Stimulated activated CD4-positive, alpha-beta T cell treated with anti-CD3 and anti-CD28 coated beads, Interleukin-12 subunit alpha, Interleukin-12 subunit beta, amount 100 ng/mL, for 48 hours (primary cell): ENCODE results near the gene ADGRG2.
"Not testable (repeated sequence)": the region's sequence is repeated elsewhere in the genome, so short reads cannot be mapped to it uniquely, and the experiment has no call there.

Experiments used
- DNase-seq, 3 donors: peaks; one replicate each; pipeline ENCODE4 v3.0.0-alpha.2; 2020; ENCODE audit warnings: low read depth in 2 of 3, low spot score in 1 of 3

Gene ADGRG2

GRCh38 chrX:19007868-19008267, 114.4 kb downstream of the ADGRG2 start:
- DNase-seq = no peak

GRCh38 chrX:19007011-19007410, 115.3 kb downstream of the ADGRG2 start:
- DNase-seq = no peak

- no peak for DNase-seq
Measured at GRCh38 chrX:19005909-19006308, 116.4 kb downstream of the ADGRG2 start.

DNA sequence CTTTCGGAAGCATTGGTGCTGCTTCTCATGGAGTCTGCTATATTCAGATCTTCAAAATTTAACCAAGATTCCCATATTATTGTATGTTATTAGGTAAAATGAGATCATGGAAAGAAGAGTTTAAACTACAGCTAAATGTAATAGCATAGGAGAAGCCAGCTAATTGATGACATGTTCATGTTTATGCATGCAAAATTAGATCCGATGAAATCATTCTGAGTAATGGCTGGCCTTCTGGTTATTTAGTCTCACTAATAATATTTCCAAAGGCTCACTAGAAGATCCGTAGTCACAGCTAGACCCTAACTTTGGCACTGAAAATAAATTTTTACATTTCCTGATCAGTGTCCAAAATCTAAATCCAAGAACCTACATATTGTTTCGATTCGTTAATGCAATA, 118.5 kb downstream of the ADGRG2 start:
- DNase-seq = no peak

GRCh38 chrX:18998653-18999052, 123.6 kb downstream of the ADGRG2 start:
- no peak for DNase-seq

- no peak for DNase-seq
Measured at GRCh38 chrX:18997916-18998315, 124.4 kb downstream of the ADGRG2 start.

- DNase-seq = no peak
Measured at GRCh38 chrX:18996536-18996935, 125.7 kb downstream of the ADGRG2 start.

DNA sequence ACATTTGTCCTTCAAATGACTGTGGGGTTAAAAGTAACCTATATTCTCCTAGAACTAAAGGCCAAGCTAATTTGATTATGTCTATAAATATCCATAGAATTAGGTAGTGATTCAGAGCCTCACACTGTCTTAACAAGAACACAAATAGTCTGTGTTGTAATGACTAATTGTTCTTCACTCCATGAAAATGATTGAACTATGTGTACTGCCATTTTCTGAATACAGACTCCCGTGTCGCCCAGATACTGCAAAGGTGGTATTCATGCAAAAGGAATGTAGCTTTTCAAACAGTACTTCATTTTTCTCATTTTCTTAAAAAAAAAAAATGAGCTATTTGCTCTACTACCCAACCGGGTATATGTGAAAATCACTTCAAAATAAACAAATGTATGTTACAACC, 127.0 kb downstream of the ADGRG2 start:
- DNase-seq = no peak

- DNase-seq = no peak
Measured at GRCh38 chrX:18994713-18995112, 127.6 kb downstream of the ADGRG2 start.

- no peak for DNase-seq
Measured at GRCh38 chrX:18992829-18993228, 129.4 kb downstream of the ADGRG2 start.

DNA sequence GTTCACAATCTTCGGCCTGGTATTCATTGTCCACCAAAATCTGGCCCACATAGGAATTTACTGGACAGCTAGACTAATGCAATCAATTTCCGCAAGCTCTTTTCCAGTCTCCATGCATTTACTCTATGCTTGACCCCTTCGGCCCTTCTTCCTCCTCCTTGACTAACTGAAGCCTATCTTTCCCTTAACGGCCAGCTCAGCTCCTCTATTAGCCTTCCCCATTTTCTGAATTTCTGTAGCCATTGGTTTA, 137.2 kb downstream of the ADGRG2 start:
- no peak for DNase-seq

GRCh38 chrX:18984381-18985185, 137.7 kb downstream of the ADGRG2 start:
- DNase-seq = peak; percentile 65 to 75 (median 71)

- peak in 2 of 3 donors; percentile 17 to 31 for DNase-seq
Measured at GRCh38 chrX:18983666-18984380, 138.4 kb downstream of the ADGRG2 start, which contains the start of gene PHKA2. PHKA2 (minus strand) TSS chrX:18984114; CDS start chrX:18983932, 182 bp downstream.

DNA sequence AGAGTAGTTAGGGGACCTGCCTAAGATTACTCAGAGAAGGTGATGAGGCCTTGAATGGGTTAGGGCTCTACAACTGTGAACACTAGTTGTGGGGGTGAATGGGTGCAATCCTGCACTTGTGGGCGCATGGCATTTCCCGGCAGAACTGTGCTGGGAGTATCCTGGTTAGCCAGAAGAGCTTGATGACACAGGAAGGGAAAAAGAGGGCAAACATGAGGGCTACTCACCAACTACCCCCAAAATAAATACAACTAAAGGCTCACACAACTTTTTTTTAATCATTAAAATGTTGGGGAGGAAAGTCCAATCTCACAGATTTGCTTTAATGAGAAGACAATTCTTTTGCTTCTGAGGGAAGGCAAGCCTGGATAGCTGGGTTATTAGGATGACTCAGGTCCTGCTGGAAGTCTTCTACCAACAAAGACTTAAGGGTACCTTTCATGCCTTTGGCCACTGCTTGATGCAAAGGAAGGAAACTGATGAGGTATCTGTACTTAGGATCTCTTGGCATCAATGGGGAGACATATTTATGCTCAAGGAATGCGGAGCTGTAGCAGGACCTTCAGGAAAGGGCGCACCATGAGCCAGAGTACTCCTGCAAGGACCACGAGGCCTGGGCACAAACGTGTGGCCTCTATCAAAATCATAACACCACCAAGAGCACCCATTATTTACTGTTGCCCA, 141.0 kb downstream of the ADGRG2 start:
- DNase-seq = no peak

DNA sequence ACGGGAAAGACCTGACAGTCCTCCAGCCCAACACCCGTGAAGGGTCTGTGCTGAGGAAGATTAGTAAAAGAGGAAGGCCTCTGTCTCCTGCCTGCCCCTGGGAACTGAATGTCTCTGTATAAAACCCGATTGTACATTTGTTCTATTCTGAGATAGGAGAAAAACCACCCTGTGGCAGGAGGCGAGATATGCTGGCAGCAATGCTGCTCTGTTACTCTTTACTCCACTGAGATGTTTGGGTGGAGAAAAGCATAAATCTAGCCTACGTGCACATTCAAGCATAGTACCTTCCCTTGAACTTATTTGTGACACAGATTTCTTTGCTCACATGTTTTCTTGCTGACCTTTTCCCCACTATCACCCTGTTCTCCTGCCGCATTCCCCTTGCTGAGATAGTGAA, 142.0 kb downstream of the ADGRG2 start:
- DNase-seq = not testable (repeated sequence)

- no peak for DNase-seq
Measured at GRCh38 chrX:18974993-18975392, 147.3 kb downstream of the ADGRG2 start.

DNA sequence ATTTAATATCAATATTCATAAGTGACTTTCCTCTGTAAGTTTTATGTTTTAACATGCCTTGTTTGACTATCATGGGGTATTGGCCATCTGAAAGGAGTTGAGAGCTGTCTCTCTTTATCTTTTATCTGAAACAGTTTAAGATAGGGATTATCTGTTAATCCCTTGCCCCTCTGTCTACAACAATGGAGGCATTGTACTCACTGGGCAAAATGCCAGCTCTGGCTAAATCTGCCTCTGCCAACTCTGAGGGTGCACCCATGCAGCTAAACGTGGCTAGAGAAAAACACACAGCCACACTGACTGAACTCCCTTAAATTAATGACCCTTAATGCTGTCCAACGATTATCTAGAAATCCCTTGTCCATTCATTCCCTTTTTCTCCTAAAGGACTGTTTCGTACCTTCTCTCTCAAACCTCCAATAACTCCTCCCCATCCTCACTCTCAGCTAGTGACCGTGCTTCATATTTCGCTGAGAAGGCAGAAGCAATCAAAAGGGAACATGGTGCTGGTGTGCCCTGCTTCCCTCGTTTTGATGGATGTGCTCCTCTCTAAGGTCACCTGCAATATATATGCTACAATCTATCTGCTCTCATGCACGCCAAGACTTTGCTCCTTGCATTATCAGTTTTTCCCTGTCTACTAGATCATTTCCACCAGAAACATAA, 148.6 kb downstream of the ADGRG2 start:
- no peak for DNase-seq

- no peak for DNase-seq
Measured at GRCh38 chrX:18971506-18971905, 150.8 kb downstream of the ADGRG2 start.

GRCh38 chrX:18970465-18970864, 151.8 kb downstream of the ADGRG2 start:
- DNase-seq = no peak

DNA sequence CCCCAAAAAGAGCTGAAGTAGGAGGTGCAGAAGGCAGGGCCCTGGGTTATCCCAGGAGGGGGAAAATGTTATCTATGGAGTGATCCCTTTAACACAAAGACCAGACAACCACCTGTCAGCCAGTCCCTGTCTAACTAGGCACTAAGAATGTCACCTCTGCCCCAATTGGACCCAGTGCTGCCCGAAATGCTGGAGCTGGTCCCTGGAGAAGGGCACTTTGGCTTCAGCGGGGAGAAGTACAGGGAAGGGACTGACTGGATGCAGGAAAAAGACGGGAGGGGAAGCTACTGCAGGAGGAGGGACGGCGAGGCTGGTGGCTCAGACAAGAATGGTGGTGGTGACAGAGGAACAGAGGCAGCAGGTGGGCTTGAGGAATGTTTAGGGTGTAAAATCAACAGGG, 155.6 kb downstream of the ADGRG2 start:
- DNase-seq = no peak

DNA sequence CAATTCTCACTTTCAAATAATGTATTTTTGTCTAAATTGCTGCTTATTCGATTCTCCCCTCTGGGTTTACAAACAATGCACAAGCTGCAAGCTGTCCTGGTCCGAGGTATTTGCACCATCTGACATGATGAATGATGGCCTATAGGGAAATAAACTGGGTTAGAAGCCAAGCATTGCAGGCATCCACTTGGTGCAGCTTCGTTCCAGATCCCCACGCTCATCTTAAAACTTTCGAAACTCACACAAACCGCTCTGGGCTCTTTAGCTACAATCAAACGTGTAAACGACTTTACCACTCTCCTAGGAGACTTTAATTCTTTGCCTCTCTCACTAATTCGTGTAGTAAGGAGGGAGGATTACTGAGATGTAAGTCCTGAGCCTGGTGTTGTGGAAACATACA, 157.4 kb downstream of the ADGRG2 start:
- no peak for DNase-seq

DNA sequence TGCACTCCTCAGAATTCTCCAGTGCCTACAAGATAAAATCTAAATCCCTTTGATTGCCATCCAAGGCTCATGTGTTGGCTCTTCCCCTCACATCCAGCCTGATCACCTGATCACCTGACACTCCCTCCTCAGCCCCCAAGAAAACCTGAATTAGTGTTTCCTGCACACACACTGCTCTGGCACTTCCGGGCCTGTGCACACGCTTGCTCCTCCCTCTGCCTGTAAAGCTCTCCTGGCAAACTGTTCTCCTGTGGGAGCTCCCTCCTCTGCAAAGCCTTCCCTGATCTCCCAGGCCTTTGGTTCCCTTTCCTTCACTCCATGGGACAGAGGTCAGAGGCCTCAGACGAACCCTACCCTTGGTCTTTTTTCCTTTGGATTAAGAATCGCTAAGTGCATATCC, 158.2 kb downstream of the ADGRG2 start:
- no peak for DNase-seq
